HG03521 (cell line): ENCODE results near the gene ADAMTS12.

ENCODE experiments used
- ATAC-seq: cut with Tn5 transposase; IDR thresholded peaks from one replicate; pipeline ENCODE4 v1.9.1; 2021; ENCODE audit warnings: mild to moderate bottlenecking, moderate library complexity; ENCODE audit not compliant: unreplicated experiment

Gene ADAMTS12

DNA sequence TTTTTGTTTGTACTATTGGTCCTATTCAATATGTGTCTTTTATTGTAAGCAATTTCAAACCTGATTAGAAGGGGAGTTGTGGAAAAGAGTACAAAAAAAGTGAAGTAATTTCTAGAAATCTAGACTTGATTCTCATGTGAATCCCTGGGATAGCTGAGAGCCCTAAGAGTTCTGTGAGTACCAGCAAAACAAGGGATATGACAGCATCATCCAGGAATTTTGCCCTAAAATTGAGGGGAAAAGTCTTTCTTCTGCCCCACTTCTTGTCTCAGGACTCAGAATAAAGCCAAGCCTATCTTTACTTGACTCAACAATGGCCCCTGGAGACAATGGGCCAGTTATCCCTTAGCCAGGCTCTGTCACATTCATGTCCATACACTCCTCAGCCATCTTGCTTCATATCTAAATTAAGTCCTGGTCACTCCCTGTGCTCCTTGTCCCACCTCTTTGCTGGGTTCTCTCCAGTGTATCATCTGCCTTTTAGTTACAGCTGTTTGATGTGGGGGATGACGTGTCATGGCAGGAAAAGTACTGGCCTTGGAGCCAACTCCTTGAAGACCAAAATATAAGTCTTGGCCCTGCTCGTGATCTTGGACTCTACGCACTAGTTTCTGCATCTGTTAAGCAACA, 81.2 kb downstream of the ADAMTS12 start:
- no peak for ATAC-seq

GRCh38 chr5:33809936-33810335, 81.9 kb downstream of the ADAMTS12 start:
- no peak for ATAC-seq

DNA sequence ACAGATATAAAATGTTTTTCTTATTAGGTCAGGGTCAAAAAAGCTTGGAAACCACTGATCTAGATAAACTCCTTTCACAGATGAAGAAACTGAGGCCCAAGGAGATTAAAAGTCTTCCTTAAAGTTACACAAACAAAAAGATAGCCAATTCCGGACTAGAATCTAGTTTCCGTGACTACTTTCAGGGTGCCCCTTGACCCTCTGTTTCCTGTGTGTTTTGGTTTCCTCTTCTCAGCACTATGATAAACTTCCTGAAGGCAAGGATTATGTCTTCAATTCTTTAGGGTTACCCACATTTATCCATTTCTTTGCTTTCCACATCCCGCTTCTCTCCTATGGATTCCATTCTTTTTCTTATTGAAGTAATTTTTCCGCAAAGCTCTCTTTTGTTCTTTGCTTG, 83.1 kb downstream of the ADAMTS12 start:
- no peak for ATAC-seq

DNA sequence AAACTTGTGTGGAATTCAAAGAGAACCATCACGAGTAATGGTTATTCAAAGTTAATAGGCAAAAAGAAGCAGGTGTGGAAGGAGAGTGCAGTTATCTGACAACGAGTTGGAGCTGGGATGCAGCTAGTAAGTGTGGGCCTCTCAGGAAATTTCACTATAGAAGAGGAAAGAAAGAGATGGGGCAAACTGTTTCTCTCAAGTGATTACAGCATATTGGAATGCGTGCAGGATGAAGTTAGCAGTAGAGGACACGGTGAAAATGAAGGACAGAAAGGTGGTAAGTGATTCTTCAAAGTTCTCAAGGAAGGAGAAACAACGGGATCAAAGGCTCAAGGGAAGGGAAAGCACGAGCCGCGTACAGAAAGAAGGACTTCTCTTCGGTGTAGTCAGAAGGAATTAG, 84.0 kb downstream of the ADAMTS12 start:
- ATAC-seq: no peak

DNA sequence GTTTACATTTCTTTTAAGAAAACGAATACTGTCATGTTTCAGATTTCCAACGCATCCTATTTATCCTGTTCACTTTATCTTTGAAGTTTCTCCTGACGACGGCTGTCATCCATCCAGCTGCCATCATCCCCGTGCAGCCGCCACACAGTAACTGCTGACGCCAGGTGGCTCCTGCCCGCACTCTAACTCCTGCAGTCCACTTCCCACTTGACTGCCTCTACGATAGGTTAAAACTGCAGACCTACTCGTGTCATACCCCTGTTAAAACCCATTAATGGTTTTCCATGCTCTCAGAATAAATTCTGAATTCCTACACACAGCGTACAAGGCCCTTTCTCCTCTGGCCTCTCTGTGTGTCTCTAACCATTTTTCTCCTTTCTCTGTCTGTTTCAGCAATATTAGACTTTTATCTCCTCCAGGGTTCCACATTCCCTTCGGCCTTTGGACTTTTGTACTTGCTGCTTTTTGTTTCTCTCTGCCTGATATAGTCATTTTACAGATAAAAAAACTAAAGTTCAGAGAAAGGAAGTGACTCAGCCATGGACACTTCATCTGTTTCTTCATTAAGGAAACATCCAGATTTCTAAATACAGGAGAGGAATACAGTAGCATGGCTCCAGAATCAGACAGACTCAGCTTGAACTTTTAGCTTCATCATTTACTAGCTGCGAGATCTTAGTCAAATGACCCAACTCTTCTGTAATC, 84.9 kb downstream of the ADAMTS12 start:
- no peak for ATAC-seq

- ATAC-seq: no peak
Measured at GRCh38 chr5:33801292-33801691, 90.5 kb downstream of the ADAMTS12 start.

- ATAC-seq: no peak
Measured at GRCh38 chr5:33800241-33800950, 91.4 kb downstream of the ADAMTS12 start.

DNA sequence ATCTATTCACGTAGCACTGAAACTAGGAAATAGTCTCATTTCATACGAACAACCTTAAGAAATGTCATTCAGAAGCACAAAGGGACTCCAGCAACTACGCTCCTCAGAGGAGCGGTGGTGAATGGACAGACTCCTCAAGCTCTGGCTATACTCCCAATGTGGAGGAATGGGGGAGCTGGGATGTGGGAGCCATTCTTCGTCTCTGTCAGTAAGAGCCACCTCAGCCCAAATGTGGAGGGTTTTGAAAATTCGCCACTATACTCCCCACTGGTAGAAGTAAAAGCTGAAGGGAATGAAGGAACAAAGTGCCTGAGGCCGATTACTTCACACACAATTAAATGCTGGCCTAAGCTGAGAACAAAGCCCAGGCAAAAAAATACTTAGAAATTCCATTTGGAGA, 96.3 kb downstream of the ADAMTS12 start:
- no peak for ATAC-seq

DNA sequence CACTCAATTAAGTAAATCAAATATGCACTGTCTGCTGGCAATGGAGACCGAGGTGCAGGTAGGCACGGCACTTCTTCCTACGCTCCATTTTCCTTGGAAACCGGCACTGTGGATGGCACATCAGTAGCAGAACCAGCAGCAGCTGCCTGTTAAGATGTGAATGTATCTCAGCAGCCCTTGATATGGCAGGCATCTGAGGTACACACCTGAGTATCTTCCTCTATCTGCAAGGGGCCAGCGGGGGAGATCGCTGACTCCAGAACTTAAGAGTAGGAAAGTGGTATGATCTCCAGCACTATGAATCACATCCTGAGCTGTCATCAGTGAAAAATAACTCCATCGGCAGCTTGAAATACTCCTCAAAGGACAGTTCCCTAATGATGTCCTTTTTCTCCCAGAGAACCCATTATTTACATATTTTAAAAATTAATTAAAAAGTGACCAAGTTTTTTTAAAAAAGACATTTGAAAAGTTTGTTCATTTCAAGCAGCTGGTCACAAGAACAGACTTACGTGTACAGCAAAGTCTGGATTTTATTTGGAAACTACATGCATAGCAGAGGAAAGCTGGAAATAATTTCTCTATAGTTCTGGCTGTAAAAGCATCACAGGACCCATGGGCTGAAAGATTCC, 97.1 kb downstream of the ADAMTS12 start:
- no peak for ATAC-seq

GRCh38 chr5:33793836-33794549, 97.8 kb downstream of the ADAMTS12 start:
- ATAC-seq: no peak

DNA sequence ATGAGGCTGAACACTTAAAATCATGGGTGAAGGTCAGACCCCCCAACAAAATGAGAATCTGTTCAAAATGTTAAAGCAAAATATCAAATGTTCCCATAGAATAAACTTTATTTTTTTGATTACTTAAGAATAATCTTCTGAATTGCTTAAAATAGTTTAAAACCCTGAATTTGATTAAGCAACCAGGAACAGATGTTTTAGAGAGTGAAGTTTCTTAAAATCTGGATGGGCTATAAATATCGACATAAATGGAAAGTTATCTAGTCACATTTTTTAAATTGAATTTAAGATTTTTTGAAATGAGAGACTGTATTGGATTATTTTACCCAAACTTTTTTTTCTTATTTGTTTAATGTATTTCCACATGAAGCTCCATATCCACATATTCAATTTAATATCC, 98.5 kb downstream of the ADAMTS12 start:
- no peak for ATAC-seq

DNA sequence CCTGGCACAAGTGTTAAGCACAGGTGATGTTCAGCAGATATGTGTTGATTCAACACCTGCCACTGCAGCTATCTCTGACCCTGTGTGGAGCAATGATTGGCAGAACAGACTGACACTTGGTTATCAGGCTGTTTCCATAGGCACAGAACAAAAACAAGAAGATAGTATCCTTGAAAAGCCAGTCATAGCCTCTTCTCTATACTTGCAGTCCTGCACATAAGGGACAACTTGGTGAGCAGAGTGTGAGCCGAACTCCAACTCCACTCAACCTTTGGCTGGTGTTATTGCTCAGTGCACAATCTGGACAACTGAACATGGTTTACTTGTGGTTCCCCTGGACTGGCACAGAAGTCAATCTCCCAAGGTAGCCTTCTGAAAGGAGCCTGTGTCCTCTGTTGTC, 99.2 kb downstream of the ADAMTS12 start:
- no peak for ATAC-seq

- no peak for ATAC-seq
Measured at GRCh38 chr5:33789567-33789957, 102.2 kb downstream of the ADAMTS12 start.

- no peak for ATAC-seq
Measured at GRCh38 chr5:33788922-33789566, 102.7 kb downstream of the ADAMTS12 start.

DNA sequence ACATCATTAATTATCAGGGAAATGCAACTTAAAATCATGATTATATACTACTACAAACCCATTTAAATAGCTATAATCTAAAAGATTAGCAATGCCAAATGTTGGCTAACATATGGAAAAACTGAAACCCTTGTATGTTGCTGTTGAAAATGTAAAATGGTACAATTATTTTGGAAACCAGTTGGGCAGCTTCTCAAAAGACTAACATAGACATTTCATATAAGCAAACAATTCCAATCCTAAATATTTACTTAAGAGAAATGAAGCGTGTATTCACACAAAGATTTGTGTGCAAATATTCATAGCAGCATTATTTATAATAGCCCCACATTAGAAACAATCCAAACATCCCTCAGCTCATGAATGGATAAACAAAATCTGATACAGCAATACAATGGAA, 106.2 kb downstream of the ADAMTS12 start:
- ATAC-seq: no peak

- ATAC-seq: no peak
Measured at GRCh38 chr5:33781286-33781685, 110.5 kb downstream of the ADAMTS12 start.

GRCh38 chr5:33776151-33776660, 115.6 kb downstream of the ADAMTS12 start:
- ATAC-seq: no peak

GRCh38 chr5:33774341-33774740, 117.4 kb downstream of the ADAMTS12 start:
- no peak for ATAC-seq

- no peak for ATAC-seq
Measured at GRCh38 chr5:33772380-33772897, 119.4 kb downstream of the ADAMTS12 start.

DNA sequence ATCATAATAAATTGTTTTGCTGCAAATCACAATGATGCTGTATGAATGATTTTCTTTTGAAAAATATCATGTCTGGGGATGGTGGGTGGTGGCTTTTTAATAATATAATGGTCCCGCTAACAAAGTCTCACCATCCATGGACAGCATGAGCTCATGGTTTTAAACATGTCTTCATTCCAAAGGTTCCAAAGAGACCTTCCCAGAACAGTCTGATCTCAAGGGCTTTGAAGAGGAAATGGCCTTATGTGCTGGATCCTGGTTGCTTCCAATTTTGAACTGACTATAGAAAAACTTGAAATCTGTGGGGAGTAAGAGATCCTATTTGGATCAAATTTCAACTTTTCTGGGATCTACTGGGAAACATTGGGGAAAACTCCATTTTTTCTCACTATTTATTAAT, 121.8 kb downstream of the ADAMTS12 start:
- ATAC-seq: no peak
